ENCODE data around the gene KRTAP5-3. TPM values are rescaled to one million over a fixed set of nuclear protein-coding genes. Genes with fewer than 3 reads are reported as not detected.

The KRTAP5-3 gene
- polyA plus RNA-seq, 1 donor from 2014 or later, result not detected

DNA sequence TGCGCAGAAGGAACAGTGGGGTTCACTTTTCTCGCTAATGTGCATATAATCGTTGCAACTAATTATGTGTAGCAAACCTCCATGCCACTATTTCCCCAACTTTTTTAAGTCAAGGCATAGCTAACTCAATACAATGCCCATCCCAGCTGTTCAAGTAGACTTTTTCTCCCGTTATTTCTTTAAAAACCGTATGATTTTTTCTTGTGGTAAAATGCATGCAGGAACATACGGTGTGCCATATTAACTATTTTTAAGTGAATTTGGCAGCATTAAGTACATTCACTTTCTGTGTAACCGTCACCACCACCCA, 33.4 kb downstream of the KRTAP5-3 start:
- Histone ChIP-seq H3K9ac (ENCODE audit: low read length) (peak overlapping the region; percentile 98), H3K4me2 (ENCODE audit: low read length) (peak overlapping the region; percentile 95), H3K9me3 (ENCODE audit: low read length) (peaks cover 3% of the 10 kb centered on the region), H3K79me2 (replicated peaks; ENCODE audit: insufficient read depth, low read length) (peaks cover 34% of the 10 kb centered on the region), H3K9me2 (ENCODE audit: insufficient read depth, low read length) (no peaks in the 10 kb centered on the region), H2AFZ (ENCODE audit: low read depth, low read length) (no peak overlapping the region), H3K27ac (ENCODE audit: low read length) (no peak overlapping the region), H3F3A (ENCODE audit: insufficient read depth, low read length, poor library complexity, severe bottlenecking) (peaks cover 4% of the 10 kb centered on the region), H3K4me3 (ENCODE audit: low read length) (peak overlapping the region; percentile 97), H3K36me3 (ENCODE audit: insufficient read depth, low read length) (no peaks in the 10 kb centered on the region), H3K27me3 (ENCODE audit: insufficient read depth, low read depth, low read length) (peaks cover 9% of the 10 kb centered on the region), H4K20me1 (ENCODE audit: insufficient read depth) (peaks cover 2% of the 10 kb centered on the region)
- no peak for TF ChIP-seq RAD21 (conservative IDR thresholded peaks at IDR 0.05)
- TF ChIP-seq, protein P1, sequence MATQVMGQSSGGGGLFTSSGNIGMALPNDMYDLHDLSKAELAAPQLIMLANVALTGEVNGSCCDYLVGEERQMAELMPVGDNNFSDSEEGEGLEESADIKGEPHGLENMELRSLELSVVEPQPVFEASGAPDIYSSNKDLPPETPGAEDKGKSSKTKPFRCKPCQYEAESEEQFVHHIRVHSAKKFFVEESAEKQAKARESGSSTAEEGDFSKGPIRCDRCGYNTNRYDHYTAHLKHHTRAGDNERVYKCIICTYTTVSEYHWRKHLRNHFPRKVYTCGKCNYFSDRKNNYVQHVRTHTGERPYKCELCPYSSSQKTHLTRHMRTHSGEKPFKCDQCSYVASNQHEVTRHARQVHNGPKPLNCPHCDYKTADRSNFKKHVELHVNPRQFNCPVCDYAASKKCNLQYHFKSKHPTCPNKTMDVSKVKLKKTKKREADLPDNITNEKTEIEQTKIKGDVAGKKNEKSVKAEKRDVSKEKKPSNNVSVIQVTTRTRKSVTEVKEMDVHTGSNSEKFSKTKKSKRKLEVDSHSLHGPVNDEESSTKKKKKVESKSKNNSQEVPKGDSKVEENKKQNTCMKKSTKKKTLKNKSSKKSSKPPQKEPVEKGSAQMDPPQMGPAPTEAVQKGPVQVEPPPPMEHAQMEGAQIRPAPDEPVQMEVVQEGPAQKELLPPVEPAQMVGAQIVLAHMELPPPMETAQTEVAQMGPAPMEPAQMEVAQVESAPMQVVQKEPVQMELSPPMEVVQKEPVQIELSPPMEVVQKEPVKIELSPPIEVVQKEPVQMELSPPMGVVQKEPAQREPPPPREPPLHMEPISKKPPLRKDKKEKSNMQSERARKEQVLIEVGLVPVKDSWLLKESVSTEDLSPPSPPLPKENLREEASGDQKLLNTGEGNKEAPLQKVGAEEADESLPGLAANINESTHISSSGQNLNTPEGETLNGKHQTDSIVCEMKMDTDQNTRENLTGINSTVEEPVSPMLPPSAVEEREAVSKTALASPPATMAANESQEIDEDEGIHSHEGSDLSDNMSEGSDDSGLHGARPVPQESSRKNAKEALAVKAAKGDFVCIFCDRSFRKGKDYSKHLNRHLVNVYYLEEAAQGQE (IDR thresholded peaks at IDR 0.05; ENCODE audit: borderline replicate concordance), result no peak
- TF ChIP-seq SMC3 (conservative IDR thresholded peaks at IDR 0.05; ENCODE audit: poor library complexity), result no peak
- TF ChIP-seq POLR2AphosphoS5 (IDR thresholded peaks at IDR 0.05), result no peak
- TF ChIP-seq, protein P2, sequence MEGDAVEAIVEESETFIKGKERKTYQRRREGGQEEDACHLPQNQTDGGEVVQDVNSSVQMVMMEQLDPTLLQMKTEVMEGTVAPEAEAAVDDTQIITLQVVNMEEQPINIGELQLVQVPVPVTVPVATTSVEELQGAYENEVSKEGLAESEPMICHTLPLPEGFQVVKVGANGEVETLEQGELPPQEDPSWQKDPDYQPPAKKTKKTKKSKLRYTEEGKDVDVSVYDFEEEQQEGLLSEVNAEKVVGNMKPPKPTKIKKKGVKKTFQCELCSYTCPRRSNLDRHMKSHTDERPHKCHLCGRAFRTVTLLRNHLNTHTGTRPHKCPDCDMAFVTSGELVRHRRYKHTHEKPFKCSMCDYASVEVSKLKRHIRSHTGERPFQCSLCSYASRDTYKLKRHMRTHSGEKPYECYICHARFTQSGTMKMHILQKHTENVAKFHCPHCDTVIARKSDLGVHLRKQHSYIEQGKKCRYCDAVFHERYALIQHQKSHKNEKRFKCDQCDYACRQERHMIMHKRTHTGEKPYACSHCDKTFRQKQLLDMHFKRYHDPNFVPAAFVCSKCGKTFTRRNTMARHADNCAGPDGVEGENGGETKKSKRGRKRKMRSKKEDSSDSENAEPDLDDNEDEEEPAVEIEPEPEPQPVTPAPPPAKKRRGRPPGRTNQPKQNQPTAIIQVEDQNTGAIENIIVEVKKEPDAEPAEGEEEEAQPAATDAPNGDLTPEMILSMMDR (IDR thresholded peaks at IDR 0.05; ENCODE audit: poor library complexity, severe bottlenecking), result no peak
- no peak for TF ChIP-seq EP300 (conservative IDR thresholded peaks at IDR 0.05; ENCODE audit: poor library complexity, severe bottlenecking)
- no peak for TF ChIP-seq TAF1 (IDR thresholded peaks at IDR 0.05; ENCODE audit: low read depth)
- TF ChIP-seq MXI1 (conservative IDR thresholded peaks at IDR 0.05; ENCODE audit: poor library complexity, severe bottlenecking), result no peak
- TF ChIP-seq EZH2 (IDR thresholded peaks at IDR 0.05; ENCODE audit: borderline replicate concordance, insufficient read depth, low read length, poor library complexity, severe bottlenecking), result no peak

DNA sequence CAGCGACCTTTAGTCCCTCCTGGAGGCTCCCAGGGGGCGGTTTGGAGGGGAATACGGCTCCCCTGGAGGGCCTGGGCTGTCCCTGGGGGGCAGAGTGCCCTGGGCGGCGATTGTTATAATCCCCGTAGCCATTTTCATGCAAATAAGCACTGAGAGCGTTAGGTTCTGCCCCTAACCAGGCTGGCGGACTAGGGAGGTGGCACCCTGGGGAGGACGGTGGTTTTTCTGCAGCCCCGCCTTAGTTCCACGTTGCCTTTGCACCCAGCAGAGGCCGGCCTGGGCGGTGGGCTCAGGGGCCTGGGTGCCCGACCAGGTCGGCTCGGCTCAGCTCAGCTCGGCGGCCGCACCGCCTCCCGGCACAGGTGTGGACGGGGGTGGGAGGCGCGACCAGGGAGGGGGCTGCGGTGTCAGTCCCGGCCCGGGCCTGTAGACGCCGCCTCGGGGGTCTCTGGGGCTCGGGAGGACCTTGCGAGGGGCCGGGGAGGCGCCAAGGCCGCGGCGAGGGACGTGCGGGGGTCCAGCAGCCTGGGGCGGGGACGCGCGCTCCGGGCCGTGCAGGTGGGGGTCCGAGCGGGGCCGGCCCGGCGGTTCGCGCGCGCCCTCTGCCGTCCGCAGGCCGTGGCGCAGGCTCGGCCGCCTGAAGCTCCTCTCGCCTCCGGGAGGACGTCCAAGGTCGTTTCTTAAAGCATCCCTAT, 33.9 kb downstream of the KRTAP5-3 start:
- H4K20me1 ChIP-seq (ENCODE audit: insufficient read depth), result peaks cover 5% of the 10 kb centered on the region
- H2AFZ ChIP-seq (ENCODE audit: low read depth, low read length), result no peak overlapping the region
- TF ChIP-seq RAD21 (conservative IDR thresholded peaks at IDR 0.05) (peak; percentile 84), SMC3 (conservative IDR thresholded peaks at IDR 0.05; ENCODE audit: poor library complexity) (peak; percentile 90), EP300 (conservative IDR thresholded peaks at IDR 0.05; ENCODE audit: poor library complexity, severe bottlenecking) (no peak), EZH2 (IDR thresholded peaks at IDR 0.05; ENCODE audit: borderline replicate concordance, insufficient read depth, low read length, poor library complexity, severe bottlenecking) (no peak), POLR2AphosphoS5 (IDR thresholded peaks at IDR 0.05) (peak; percentile 58), MXI1 (conservative IDR thresholded peaks at IDR 0.05; ENCODE audit: poor library complexity, severe bottlenecking) (peak; percentile 68), TAF1 (IDR thresholded peaks at IDR 0.05; ENCODE audit: low read depth) (no peak)
- TF ChIP-seq, protein P1 (IDR thresholded peaks at IDR 0.05; ENCODE audit: borderline replicate concordance), result no peak
- TF ChIP-seq, protein P2 (IDR thresholded peaks at IDR 0.05; ENCODE audit: poor library complexity, severe bottlenecking), result peak; percentile 93
- H3K9me2 ChIP-seq (ENCODE audit: insufficient read depth, low read length), result no peaks in the 10 kb centered on the region
- H3K27me3 ChIP-seq (ENCODE audit: insufficient read depth, low read depth, low read length), result peaks cover 9% of the 10 kb centered on the region
- H3K4me2 ChIP-seq (ENCODE audit: low read length), result peak overlapping the region; percentile 95
- H3K36me3 ChIP-seq (ENCODE audit: insufficient read depth, low read length), result no peaks in the 10 kb centered on the region
- H3K9me3 ChIP-seq (ENCODE audit: low read length), result peaks cover 3% of the 10 kb centered on the region
- H3K79me2 ChIP-seq (replicated peaks; ENCODE audit: insufficient read depth, low read length), result peaks cover 39% of the 10 kb centered on the region
- H3F3A ChIP-seq (ENCODE audit: insufficient read depth, low read length, poor library complexity, severe bottlenecking), result peaks cover 4% of the 10 kb centered on the region
- peak overlapping the region; percentile 97 for H3K4me3 ChIP-seq (ENCODE audit: low read length)
- H3K9ac ChIP-seq (ENCODE audit: low read length), result peak overlapping the region; percentile 98
- peak overlapping the region; percentile 81 for H3K27ac ChIP-seq (ENCODE audit: low read length)
